HG02798 (cell line): ENCODE data around the gene CCDC47.

ENCODE experiments used
- ATAC-seq: cut with Tn5 transposase; IDR thresholded peaks from one replicate; pipeline ENCODE4 v1.9.1; 2021; ENCODE audit warnings: mild to moderate bottlenecking; ENCODE audit not compliant: unreplicated experiment, poor library complexity

Gene CCDC47

DNA sequence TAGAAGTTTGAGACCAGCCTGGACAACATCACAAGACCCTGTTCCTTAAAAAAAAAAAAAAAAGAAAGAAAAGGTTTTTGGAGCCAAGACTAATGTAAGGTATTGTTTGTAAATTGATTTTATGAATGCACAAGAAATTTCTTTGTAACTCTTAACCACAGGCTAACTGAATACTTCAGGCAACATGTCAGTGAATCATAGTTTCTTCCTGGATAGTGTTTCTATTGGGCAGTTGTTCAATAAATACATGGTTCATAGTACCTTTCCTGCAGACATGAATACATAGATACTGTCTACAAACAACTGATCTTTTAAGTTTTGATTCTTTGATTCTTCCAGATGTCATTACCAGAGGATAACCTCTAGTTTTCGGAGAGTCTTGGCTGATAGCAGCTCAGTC is 12.2 kb upstream of the CCDC47 start:
- ATAC-seq = no peak

GRCh38 chr17:63783522-63783921 is 10.1 kb upstream of the CCDC47 start:
- ATAC-seq = no peak

DNA sequence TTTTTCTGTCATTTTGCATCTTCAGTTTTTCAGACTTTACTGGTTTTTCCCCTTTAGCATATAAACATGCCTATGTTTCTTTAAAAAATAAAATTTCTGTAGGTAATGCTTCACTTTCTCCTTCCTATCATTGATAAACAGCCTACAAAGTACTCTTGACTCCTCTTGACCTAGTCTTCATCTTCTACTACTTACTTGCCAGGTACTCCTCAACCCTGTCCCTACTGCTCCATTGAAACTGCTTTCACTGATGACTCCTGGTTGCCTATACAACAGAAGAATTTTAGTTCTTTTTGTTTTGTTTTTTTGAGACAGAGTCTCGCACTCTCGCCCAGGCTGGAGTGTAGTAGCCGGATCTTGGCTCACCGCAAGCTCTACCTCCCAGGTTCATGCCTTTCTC is 7.5 kb upstream of the CCDC47 start:
- no peak for ATAC-seq

DNA sequence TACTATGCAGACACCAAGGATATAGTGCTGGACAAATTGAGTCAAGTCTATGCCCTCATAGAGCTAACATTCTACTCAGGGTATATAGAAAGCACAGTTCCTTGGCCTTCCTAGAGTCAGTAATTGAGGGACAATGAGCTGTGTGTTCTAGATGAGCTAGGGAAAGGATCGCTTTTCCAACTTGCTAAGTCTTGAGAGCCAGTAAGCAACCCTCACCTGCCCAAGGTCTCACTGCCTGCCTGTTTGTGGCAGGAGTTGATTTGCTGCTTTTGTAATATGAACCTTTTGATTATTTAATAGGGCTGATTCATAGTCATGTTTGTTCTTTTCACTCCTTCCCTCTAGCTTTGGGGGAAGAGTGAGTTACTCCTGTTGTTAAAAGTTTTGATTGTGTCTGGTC is 7.1 kb upstream of the CCDC47 start:
- ATAC-seq = no peak

DNA sequence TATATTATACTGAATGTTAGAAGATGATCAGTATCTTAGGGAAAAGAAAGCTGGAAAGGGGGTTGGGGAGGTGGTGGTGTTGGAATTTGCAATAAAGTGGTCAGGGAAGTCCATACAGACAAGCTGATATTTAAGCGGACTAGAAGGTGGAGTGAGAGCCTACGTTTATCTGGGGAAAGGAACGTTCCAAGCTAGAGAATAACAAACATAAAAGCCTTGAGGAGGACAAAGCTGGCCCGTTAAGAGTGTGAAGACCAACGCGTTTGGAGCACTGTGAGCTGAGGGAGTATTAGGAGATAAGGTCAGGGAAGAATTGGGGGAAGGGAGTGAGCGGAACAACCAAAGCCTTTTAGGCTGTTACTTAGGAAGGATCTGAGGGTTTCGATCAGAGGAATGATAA is 2.0 kb upstream of the CCDC47 start:
- no peak for ATAC-seq

- ATAC-seq = no peak
Measured at GRCh38 chr17:63774969-63775265, 1.5 kb upstream of the CCDC47 start.

- no peak for ATAC-seq
Measured at GRCh38 chr17:63774141-63774968, 958 bp upstream of the CCDC47 start, which contains the start of gene DDX42. Gene DDX42 (plus strand): TSS chr17:63774170. CDS start chr17:63787050, 12,880 bp downstream.

- no peak for ATAC-seq
Measured at GRCh38 chr17:63772801-63773271, 561 bp downstream of the CCDC47 start.

DNA sequence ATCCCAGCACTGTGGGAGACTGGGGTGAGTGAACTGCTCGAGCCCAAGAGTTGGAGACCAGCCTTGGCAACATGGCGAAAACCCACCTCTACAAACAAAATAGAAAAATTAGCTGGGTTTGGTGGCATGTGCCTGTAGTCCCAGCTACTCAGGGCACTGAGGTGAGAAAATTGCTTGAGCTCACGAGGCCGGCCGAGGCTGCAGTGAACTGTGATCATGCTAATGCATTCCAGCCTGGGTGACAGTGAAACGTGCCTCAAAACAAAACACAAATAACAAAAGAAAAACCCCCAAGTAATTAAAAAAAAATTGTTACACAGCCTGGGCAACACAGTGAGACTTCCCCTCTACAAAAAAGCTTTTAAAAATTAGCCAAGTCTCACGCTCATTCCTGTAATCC is 5.0 kb downstream of the CCDC47 start:
- ATAC-seq = no peak

DNA sequence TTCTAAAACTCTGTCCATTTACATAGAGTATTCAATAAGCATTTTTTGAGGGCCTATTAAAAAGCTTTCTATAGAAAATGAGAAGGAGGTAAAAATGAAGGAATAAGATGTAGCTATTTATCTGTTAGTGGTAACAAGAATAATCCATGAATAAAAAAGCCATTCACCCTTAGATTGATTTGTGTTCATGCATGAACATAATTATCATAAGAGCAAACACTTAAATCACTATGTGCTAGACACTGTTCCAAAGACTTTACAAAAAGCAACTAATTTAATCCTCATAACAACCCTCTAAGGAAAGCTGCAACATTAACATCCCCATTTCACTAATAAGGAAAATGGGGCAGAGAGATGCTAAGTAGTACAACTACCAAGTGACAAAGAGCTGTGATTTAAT is 6.6 kb downstream of the CCDC47 start:
- no peak for ATAC-seq

DNA sequence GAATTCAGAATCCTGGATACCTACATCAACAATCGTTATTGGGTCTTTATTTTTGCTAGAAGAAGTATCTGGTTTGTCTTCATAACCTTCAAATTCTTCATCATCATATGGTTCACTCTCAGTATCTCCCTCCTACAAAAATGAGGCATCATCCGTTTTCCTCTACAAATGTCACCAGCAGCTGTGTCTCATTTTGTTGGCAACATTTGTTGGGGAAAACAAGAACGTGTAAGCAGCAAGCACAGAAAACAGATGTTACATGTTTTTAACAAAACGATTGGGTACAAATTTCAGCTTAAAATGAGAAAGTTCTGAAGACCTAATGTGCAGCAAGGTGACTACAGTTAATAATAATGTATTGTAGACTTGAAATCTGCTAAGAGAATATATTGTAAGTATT is 8.7 kb downstream of the CCDC47 start:
- ATAC-seq = no peak

- no peak for ATAC-seq
Measured at GRCh38 chr17:63762161-63763078, 11.0 kb downstream of the CCDC47 start.

DNA sequence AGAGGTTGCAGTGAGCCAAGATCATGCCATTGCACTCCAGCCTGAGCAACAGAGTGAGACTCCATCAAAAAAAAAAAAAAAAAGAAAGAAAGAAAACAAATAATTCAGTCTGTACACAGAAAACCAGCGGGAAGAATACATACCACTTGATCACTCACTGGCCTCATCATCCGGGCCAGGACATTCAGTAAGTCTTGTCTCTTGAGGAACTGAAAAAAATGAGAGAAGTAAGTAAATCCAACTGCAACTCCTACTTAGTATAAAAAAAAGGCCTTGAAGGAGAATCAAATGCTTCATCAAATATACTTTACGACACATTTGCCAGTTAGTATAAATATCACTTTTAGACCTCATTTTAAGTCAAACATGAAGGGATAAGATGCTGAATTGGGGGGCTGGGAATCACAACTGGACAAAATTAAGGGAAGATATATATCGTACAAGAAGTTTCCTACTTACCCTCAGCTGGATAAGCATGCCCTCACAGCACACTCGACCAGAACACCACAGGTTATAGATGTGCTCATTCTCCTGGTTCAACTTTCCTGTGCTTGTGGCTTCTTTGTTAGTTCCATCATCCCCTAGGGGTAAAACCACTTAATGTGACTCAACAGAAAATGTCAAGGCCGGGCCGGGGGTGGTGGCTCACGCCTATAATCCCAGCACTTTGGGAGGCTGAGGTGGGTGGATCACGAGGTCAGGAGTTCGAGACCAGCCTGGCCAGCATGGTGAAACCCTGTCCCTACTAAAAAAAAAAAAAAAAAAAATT is 12.4 kb downstream of the CCDC47 start:
- ATAC-seq = no peak

GRCh38 chr17:63758428-63758827 is 15.0 kb downstream of the CCDC47 start:
- no peak for ATAC-seq

GRCh38 chr17:63754046-63754445 is 19.4 kb downstream of the CCDC47 start:
- ATAC-seq = no peak

DNA sequence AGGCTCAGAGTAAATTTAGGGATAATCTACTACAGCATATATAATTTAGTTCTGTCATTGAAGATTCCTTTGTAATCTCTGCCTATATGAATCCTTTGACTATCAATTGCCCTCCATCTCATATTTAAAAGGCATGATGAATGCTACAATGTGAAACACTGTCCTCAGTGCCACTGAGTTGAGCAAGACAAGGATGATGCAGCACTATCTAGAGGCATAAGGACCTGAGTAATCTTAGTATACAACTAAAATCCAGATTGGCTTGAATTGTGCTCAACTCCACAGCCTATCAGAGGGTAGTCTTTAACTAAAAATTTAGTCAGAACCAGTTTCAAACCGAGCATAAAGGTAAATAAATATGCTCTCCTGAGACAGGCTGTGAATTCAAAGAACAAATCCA is 20.2 kb downstream of the CCDC47 start:
- no peak for ATAC-seq

DNA sequence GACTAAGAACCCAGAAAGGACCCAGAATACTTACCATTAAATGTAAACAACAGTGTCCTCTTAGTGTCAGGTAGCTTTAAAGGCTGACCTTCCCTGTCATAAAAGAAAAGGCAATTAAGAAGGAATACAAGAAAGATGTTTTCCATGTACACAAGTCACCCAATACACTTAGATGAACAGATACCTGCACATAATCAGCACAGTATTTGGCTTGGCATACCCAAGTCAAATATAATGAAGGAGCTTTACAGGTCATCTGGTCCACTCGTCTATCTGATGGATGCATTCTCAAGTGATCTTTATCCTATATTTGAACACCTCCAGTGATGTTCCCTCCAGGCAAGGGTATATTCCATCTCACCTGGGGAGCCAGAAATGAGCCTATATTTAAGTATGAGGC is 20.7 kb downstream of the CCDC47 start:
- no peak for ATAC-seq

GRCh38 chr17:63751806-63752205 is 21.6 kb downstream of the CCDC47 start:
- ATAC-seq = no peak

DNA sequence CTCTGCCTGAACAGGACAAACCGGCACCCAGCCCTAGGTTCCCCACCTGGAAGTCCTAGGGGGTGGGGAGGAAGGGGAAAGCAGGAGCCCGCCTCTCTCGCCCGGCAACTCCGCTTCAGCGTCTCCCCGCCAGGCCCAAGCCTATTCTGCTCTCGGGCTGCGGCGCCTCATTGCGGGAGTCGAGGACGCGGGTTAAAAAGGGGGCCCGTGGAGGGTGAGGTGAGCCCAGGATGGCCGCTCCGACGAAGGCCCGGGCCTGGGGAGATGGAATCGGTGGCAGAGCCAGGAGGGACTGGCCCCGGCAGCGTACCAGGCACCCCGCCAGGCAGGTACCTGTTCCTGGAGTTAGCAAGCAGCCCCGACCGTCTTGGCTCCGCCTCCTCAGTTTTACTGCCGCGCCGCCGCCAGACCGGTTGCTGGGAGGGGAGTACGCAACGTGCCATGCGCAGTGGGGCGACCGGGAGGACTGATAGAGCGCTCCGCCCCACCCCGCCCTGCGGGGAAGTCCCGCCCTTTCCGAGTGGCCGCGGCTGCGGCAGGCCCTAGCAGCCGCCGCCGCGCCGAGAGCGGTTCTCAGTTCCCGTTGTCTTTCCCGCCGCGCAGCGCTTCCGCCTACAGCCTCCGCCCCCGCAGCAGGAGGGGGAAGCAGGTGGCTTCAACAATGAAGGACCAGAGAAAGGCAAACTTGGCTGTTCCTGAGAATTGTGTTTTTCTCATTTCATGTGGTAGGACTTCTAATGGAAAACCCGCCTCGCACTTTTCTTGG is 31.8 kb downstream of the CCDC47 start, which contains the start of gene STRADA:
Gene STRADA (minus strand): TSS at position 392 of the 766 bp plus-strand sequence. CDS start 13,430 bp downstream, outside the sequence.
- ATAC-seq = peak; percentile 95

GRCh38 chr17:63741143-63741407 is 32.3 kb downstream of the CCDC47 start:
- ATAC-seq = no peak
